GM21576 (cell line): ENCODE data around the gene H6PD.

Experiments used
- ATAC-seq: cut with Tn5 transposase; IDR thresholded peaks from one replicate; pipeline ENCODE4 v1.9.1; 2021; ENCODE audit warnings: mild to moderate bottlenecking, moderate library complexity; ENCODE audit not compliant: unreplicated experiment

H6PD gene

DNA sequence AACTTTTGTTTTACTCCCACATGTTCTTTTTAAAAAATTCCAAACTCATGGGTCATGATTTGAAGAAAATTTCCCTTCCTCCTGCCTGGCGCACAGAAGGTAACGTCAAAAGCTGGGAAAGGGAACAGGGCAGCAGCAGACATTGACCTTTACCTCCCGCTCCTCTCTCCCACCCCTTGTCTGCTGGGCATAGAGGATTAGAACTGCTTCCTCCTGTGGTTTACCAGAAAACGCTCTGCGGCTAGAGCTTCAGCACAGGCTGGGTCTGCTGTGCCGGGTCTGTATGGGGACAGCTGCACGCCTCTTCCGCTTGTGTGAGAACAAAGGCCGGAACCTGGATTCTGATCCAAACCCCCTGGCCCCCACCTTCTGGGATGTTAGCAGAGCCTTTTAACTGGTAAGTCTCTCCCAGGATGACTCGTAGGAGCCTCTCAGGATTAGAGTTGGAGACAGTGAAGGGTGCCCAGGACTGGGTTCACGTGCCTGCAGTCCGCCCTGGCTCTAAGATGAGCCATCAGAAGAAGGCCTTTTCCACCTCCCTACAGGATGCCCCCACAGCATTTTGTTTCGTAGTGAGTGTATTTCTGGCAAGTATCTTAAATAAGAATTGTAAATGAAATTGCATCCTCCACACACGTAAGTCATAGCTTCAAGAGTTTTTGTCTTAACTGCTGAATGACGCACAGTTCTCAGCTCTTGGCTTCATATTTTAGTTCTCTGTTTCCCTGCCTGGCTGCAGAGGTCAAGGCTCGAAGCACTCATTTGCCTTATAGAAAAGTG, 5.2 kb downstream of the H6PD start:
- peak; percentile 40 for ATAC-seq

- ATAC-seq: no peak
These were observed 6.6 kb downstream of the H6PD start for GRCh38 chr1:9240914-9241820.

- no peak for ATAC-seq
These were observed 7.3 kb downstream of the H6PD start for GRCh38 chr1:9241891-9242290.

GRCh38 chr1:9242338-9242969, 7.9 kb downstream of the H6PD start:
- no peak for ATAC-seq

DNA sequence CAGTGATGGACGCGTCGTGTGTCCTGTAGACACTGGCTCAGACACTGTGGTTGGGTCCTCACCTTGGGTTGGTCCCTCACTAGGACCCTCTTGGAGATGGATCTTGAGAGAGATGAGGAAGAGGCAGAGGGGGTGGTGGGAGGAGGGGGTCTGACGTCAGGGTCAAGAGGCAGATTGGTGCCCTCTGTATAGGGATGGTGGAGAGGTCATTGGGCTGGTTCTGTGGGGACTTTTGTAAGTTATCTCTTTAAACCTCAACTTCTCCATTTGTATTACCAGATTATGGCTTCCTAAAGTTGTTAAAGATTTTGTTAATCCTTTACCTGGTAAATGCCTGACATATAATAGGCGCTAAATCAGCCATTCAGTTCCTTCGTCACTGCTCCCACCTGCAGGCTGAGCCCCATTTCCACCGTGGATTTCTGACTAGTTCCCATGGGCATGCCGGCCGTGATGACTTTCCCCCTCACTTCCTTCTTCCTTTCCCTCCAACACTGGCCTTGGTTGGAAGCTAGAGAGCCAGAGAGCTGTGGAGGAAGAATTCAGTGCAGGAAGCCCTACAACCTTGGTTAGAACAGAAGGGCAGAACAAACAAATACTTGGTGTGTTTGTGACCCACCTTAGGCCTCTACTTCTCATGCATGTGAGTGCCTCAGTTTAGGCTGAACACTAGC, 8.6 kb downstream of the H6PD start:
- ATAC-seq: no peak

GRCh38 chr1:9244501-9245229, 10.1 kb downstream of the H6PD start:
- ATAC-seq: no peak

DNA sequence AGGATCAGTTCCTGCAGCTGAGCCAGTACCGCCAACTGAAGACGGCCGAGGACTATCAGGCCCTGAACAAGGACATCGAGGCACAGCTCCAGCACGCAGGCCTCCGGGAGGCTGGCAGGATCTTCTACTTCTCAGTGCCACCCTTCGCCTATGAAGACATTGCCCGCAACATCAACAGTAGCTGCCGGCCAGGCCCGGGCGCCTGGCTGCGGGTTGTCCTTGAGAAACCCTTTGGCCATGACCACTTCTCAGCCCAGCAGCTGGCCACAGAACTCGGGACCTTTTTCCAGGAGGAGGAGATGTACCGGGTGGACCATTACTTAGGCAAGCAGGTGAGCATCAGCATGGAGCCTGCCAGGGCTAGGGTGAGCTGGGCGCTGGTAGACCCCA, 10.7 kb downstream of the H6PD start:
- ATAC-seq: no peak

GRCh38 chr1:9245661-9246060, 11.1 kb downstream of the H6PD start:
- no peak for ATAC-seq

- ATAC-seq: no peak
These were observed 11.6 kb downstream of the H6PD start for GRCh38 chr1:9246215-9246614.

- ATAC-seq: no peak
These were observed 12.5 kb downstream of the H6PD start for GRCh38 chr1:9246841-9247785.

GRCh38 chr1:9247894-9248293, 13.3 kb downstream of the H6PD start:
- no peak for ATAC-seq

DNA sequence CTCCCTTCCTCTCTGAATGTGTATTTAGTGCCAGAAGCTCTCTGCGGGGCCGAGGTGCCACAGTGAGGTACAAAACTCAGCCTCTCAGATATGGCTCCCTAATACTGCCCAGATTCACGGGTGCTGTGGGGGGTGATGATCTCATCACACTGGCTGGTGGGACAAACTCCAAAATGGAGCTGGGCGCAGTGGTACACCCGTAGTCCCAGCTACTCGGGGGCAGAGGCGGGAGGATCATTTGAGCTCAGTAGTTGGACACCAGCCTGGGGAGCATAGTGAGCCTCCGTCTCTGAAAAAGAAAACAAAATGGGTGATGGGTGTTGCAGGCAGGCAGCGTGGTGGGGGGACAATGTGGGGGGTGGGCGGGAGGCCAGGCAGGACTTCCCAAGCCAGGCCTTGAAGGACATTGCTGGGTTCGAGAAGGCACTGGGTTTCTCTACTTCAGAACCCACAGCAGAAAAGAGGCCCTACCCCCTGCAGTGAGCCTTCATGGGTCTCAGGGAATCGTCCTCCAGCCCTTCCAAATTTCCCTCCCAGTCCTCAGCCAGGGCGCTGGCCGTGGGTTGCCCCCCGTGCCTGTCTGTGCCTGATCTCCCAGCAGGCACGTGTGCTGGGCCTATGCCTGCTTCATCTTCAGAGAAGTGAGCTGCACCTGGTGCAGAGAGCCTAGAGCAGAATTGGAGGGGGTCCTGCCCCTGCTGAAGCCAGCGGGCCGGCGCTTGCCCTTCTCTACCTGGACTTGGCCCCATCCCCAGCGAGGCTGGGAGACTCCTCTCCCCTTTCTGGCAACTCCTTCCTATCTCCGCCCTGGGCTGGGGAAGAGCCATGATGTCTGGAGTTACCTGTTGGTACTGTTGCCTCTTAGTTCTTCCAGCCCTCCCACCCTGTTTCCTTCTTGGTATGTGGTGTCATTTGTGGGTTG, 14.0 kb downstream of the H6PD start:
- no peak for ATAC-seq

- ATAC-seq: no peak
These were observed 14.6 kb downstream of the H6PD start for GRCh38 chr1:9249263-9249533.

DNA sequence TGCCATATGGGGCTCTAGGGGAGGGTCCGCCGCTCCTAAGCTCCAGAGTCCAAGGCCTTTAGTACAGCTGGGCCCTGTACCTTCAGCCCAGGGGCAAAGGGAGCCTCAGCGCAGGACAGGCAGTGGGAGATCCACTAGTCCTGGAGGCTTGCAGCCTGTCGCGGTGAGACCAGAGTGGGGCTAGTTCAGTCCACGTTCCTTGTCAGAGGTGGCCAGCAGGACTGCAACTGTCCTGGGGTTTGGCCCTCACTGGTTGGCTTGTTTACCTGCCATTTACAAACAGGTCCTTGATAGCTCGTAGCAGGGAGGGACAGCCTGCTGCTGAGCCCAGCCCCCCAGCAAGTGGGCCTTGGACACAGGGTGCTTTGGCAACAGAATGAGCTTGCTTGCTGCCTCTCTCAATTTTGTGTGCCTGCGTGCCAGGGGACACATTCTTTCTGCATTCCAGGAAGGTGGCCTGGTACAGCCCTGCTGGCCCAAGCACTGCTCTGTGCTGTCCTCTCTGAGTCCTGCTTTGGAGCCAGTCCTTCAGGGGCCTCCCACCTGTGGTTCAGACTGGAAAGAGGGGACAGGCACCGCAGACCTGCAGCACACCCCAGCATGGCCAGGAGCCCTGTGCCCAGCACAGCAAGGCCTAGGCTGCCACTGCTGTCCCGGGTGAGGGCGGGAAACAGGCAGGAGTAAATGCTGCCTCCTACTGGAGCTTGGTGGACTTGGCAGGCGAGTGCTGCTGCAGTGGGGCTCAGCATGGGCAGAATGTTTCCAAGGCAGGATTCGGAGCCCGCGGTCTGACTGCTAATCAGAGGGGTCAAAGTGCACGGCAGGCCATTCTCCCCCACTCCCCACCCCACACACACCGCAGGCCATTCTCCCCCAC, 15.2 kb downstream of the H6PD start:
- no peak for ATAC-seq

DNA sequence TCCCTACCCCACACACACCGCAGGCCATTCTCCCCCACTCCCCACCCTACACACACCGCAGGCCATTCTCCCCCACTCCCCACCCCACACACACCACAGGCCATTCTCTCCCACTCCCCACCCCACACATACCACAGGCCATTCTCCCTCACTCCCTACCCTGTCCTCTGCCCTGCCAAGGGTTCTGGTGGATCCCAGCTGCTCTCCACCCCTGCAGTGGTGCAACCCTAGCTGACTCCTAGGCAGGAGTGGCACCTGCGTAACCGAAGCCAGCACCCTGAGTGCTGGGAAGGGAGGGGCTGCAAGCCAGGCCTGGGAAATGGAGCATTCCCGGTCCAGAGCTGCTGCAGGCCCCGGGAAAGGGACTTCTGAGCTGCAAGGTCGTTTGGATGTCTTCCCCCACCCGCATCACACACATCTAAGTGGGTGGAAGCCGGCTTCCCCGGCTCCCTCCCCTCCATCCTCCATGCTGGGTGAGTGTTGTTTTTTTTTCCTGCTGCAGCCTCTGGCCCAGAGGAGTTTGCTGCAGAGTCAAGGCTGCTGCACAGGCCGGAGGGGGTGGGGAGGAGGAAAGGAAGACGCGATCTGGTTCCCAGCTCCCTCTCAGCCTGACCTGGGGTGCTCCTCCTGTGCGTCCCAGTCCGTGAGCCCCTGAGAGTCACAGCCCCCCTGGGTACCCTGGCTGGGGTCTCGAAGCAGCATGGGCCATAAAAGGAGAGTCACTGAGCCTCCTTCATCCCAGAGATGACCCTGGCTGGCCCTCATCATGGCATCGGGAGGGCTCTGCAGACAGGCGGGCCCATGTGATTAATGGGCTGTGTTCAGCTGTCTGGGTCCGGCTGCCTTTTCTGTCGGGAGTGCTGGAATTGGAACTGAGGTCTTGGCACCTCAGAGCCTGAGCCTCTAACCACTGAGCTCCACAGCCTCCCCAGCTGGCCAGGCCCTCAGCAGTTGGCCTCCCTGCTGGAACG, 16.1 kb downstream of the H6PD start:
- no peak for ATAC-seq

- no peak for ATAC-seq
These were observed 16.9 kb downstream of the H6PD start for GRCh38 chr1:9251501-9251900.
